NCI-H2196 treated with DMSO at 0.1 percent for 48 hours (cell line): ENCODE data around the gene C4orf54.

Experiments
- DNase-seq: peaks from one replicate; lab custom pipeline; 2025; ENCODE audit not compliant: unreplicated experiment; lab: John Stamatoyannopoulos, UW

The C4orf54 gene

DNA sequence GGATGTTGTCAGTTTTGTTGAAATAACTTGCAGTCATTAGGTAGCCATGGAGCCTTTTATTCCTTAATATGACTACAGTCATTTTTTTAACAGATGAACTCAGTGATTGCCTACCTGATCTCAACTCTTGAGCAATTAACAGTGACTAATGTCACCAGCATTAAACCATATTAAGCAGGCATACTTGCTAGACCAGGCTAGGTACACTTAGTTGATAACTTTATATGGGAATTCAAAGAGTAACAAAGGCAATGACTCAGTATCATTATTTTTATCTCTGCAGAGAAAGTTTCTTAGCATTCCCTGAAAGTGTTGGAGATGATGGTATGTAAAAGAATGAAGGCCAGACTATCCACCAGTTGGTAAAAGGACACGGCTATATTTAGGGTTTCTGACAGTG, at the start of gene C4orf54:
Gene C4orf54 (minus strand): TSS at position 31 of the 400 bp plus-strand sequence. CDS start 3,180 bp downstream, outside the sequence.
- no peak for DNase-seq

GRCh38 chr4:99705891-99706290, 48.3 kb upstream of the C4orf54 start:
- no peak for DNase-seq

DNA sequence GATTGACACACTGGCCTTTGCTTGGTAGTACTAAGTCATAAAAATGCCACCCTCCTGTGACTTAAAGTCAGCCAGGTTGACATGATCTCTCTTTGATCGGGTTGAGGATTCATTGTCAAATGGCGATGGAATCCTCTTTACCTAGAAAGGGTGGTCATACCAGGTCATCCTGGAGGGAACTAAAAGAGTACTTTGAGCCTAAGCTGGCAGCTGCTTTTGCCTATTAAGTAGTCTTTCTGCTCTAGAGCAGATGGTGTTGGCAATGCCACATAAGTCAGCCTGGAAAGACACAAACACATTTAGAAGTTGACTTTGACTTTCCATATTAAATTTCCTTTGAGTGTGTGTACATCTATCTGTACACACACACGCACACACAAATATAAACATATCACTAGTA, 39.2 kb upstream of the C4orf54 start:
- DNase-seq: no peak

- DNase-seq: no peak
Measured at GRCh38 chr4:99693140-99693539, 35.5 kb upstream of the C4orf54 start.

GRCh38 chr4:99690990-99691389, 33.4 kb upstream of the C4orf54 start:
- DNase-seq: no peak

GRCh38 chr4:99690472-99690871, 32.8 kb upstream of the C4orf54 start:
- no peak for DNase-seq

- no peak for DNase-seq
Measured at GRCh38 chr4:99687120-99687519, 29.5 kb upstream of the C4orf54 start.

GRCh38 chr4:99685234-99685633, 27.6 kb upstream of the C4orf54 start:
- DNase-seq: no peak

- no peak for DNase-seq
Measured at GRCh38 chr4:99683895-99684294, 26.3 kb upstream of the C4orf54 start.

GRCh38 chr4:99679976-99680375, 22.3 kb upstream of the C4orf54 start:
- DNase-seq: no peak

GRCh38 chr4:99679204-99679603, 21.6 kb upstream of the C4orf54 start:
- peak; percentile 52 for DNase-seq

DNA sequence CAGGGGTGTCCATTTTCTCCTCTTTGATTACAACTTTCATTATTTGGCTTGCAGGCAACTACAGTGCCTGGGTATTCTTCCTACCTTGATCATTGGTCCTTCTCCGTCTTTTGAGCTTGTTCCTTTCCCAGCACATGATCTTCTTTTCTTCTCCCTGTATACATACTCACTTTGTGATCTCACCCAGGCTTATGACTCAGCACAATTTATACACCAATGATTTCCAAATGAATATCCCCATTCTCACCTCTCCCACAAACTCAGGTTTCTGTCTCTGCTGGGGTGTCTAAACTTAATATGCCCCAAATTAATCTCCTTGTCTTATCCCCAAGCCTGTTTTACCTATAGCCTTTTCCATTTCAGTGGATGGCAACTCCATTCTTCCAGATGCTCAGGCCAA, 19.5 kb upstream of the C4orf54 start:
- no peak for DNase-seq

DNA sequence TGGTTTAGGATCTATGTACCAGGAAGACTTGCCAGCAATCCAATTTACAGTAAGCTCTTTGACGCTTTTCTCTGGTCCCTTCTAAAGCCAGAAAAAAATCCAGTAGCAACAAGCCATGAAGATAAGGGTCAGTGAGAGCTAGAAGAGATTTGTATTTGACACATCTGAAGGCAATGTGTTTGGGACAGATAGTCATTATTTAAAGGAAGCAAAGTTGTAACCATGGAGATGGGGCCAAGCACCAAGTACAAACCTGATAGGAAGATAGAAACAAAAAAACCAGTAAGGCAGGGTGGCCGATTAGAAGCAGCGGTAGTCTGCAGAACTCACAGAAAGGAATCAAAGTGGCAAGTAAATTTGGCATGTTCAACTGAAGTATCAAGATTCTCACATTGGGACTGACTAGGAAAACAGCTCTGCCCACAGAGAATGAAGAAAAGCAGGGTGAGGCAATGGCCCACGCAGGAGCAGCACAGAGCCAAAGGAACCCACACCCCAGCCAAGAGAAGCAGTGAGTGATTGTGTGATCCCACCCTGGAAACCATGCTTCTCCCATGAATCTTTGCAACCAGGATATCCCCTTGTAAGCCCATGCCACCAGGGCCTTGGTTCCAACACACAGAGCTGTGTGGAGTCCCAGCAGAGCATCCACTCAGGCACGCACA, 12.9 kb upstream of the C4orf54 start:
- no peak for DNase-seq

GRCh38 chr4:99669084-99669483, 11.5 kb upstream of the C4orf54 start:
- no peak for DNase-seq

DNA sequence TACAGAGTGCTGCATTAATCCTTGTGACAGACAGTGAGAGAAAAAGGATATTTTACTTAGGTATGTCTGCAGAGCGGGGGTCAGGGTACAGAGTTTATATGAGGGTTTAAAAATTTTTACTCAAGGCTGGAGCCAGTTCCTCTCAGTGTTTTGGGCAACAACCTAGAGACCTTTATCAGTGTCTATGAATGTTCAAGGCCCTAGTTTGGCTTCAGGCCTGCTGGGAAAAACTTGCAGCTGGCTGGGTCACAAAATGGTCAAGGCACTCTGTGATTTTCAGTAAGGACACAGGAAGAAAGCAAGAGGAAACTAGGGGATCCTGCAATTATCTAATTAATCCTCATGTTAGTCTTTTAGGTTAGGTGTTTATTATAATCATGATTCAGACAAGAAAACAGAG, 10.8 kb upstream of the C4orf54 start:
- DNase-seq: no peak

- DNase-seq: no peak
Measured at GRCh38 chr4:99665983-99666382, 8.4 kb upstream of the C4orf54 start.

DNA sequence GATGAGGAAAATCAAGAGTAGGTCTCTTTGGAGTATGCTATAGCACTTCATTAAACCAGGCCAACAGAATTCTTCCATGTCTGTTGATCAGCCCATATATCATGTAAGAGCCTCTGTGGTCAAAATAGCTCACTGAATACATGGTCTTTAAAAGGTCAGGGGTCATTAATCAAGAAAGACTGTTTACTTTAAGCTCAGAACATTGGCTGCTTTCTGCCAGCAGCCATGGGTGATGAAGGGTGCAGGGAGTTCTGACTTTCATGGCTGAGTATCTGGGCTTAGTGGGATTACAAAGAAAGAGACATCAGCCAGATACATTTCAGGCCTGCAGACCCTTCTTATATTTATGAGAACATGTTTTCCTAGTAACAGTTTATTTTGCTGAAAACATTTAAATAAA, 7.1 kb upstream of the C4orf54 start:
- no peak for DNase-seq

DNA sequence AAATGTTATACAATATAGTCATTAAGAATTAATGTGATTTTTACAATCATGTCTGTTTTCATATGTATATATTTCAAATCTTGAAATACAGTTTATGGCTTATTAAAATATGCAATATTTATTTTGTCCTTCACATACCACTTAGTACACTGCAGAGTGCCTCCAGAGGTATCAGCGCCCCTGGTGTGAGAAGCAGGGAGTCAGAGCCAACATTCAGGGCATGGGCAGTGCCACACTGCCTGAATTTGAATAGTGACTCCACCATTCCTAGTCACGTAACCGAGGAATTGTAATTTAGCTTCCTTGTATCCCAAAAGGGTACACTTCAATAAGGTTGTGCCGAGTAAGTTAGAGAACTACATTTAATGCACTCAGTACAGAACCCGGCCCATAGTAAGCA, 4.3 kb upstream of the C4orf54 start:
- DNase-seq: no peak

DNA sequence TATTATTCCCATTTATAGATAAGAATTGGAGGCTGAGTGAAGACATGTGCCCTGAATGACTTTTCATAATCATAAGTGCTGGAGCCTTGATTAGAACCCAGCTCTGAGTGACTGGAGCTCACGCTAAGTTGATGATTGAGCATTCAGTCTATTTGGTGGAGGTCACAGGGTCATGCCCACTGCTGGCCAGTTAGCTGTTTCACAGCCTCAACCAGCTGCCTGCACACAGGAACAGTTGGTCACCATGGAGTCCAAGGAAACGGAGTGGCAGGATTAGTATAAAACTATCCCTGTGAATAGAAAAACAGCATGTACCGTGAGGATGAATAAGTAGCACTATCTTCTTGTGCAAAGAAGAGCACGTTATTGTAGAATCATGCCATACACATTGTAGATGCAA, 1.0 kb upstream of the C4orf54 start:
- DNase-seq: no peak

DNA sequence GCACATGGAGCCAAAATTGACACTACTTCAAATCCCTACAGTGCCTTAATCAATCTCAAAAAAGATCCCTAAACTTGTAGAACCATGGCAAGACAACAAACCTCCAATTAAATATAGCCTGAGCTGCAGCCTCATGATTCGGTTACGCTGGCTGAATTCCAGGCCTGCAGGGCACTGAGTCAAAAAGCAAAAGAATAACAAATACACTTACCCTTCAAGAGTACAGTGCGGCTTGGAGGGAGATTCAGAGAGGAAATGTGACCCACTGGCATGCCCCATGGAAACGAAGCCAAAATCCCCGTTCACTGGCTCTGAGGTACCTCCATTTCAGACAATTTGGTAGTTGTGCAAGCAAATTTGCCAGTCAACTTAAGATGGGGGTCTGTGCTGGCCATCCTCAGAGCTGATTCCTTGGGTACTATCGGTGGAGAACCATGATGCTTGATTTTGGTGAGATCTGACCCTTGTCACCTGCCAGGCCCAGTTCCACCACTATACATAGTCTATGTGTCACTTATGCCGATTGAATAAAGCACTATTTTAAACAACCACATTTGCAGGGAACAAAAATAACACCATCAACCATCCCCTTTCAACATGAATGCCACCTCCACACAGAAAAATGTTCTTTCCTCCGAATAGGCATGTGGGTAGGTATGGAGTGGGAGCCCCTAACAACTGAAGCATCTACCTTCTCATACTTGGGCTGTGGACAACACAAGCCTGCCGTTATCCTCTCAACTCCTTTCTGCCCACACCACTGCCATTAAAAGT, 2.1 kb downstream of the C4orf54 start:
- peak; percentile 2 for DNase-seq

- DNase-seq: no peak
Measured at GRCh38 chr4:99654361-99654761, 3.3 kb downstream of the C4orf54 start.

DNA sequence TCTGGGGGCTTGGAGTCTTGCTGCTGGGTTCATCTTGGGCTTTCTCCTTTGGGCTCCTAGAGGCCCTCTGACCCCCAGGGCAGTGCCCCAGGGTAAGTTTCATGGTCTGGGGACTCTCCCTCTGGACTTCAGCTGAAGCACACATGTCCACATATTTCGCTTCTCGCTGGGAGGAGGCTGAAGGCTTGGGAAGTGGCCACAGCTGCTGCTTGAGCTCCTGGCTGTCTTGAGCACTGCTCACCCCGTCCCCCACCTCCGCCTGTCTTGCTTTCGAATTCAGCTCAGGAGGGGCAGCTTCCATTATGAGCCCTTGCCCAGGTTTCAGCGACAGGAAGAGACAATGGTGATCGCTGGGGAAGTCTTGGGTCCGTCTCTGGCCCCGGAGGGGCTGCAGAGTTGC, 3.7 kb downstream of the C4orf54 start:
- no peak for DNase-seq
